Esophagus muscularis mucosa (tissue), 4 donors: Measurements from ENCODE around the gene PTPRD. TPM values are rescaled to one million over a fixed set of nuclear protein-coding genes. Genes with fewer than 3 reads are reported as not detected.

Source experiments
- DNase-seq: peaks from one replicate; pipeline ENCODE4 v3.0.0-alpha.2; 2017; ENCODE audit errors: extremely low spot score
- H3K27ac ChIP-seq, 4 donors: fragments of 200-600 bp; sonication (generic); replicated peaks in 1 of 4; 1 replicate in 3 of 4; 2 replicates in 1 of 4; pipeline ENCODE4 v1.5.1; 2016 to 2019; ENCODE audit warnings: mild to moderate bottlenecking in 1 of 4
- H3K27me3 ChIP-seq, 4 donors: fragments of 200-600 bp; sonication (generic); one replicate each; pipeline versions ENCODE4 v1.5.1 to v1.6.0; 2016 to 2019
- H3K36me3 ChIP-seq, 4 donors: fragments of 200-600 bp; sonication (generic); one replicate each; pipeline ENCODE4 v1.5.1; 2016 to 2019
- H3K4me1 ChIP-seq, 4 donors: fragments of 200-600 bp; sonication (generic); one replicate each; pipeline ENCODE4 v1.5.1; 2016 to 2019
- H3K4me3 ChIP-seq, 4 donors: fragments of 200-600 bp; sonication (generic); 1 replicate in 2 of 4; 2 replicates in 2 of 4; pipeline ENCODE4 v1.5.1; 2016 to 2019; ENCODE audit warnings: mild to moderate bottlenecking in 4 of 4, moderate library complexity in 1 of 4
- H3K9me3 ChIP-seq, 4 donors: fragments of 200-600 bp; sonication (generic); 1 replicate in 3 of 4; 2 replicates in 1 of 4; pipeline ENCODE4 v1.5.1; 2016 to 2019
- CTCF ChIP-seq, 3 experiments: fragments of 200-600 bp in 2 of 3; fragments of 450-650 bp in 1 of 3; sonication (generic) in 2 of 3; IDR thresholded peaks; one replicate each; pipeline ENCODE4 v1.5.1; 2017 to 2019; ENCODE audit warnings: antibody characterized with exemption in 3 of 3, mild to moderate bottlenecking in 2 of 3, moderate library complexity in 1 of 3
- EP300 ChIP-seq: sonication (generic); formaldehyde crosslinking; IDR thresholded peaks from one replicate; pipeline ENCODE4 v1.6.1; 2017; ENCODE audit warnings: antibody characterized with exemption
- POLR2A ChIP-seq: fragments of 450-650 bp; IDR thresholded peaks from one replicate; pipeline ENCODE4 v1.6.1; 2017; ENCODE audit warnings: antibody characterized with exemption, moderate library complexity, mild to moderate bottlenecking, low read depth
- POLR2AphosphoS5 ChIP-seq, 2 donors: sonication (generic); formaldehyde crosslinking; IDR thresholded peaks; one replicate each; pipeline ENCODE4 v1.6.1; 2017; ENCODE audit warnings: antibody characterized with exemption in 2 of 2
- WGBS: methylation state at CpG from one replicate; pipeline ENCODE4 v1.1.5; 2018; 5-methylcytosine and 5-hydroxymethylcytosine counted together
- intact Hi-C: fragments of 100-400 bp; cut with DNase I; formaldehyde crosslinking; loops from one replicate; pipeline ENCODE4 v1.15.1; 2023
- total RNA-seq, 4 donors: library from RNA; depleted of rRNA; stranded (reverse); fragments of >200 nt; gene quantifications; one replicate each; pipeline versions ENCODE4 v1.1.0 to v1.2.1, GENCODE V29; 2016

The PTPRD gene
- total RNA-seq, 4 donors from 2014 or later: 4.1 to 6.6 (median 5.0) TPM

- no peak for DNase-seq
- Histone ChIP-seq H3K36me3 (no peaks in the 10 kb centered on the region), H3K27me3 (no peaks in the 10 kb centered on the region), H3K4me1 (no peaks in the 10 kb centered on the region), H3K9me3 (no peaks in the 10 kb centered on the region), H3K4me3 (no peak overlapping the region), H3K27ac (no peak overlapping the region)
- TF ChIP-seq EP300 (no peak), CTCF (IDR thresholded peaks at IDR 0.05) (peak in 1 of 3 experiments; percentile 12)
- intact Hi-C loops: no loop called here
- 75% methylated on average over 6 of the region's 6 CpGs for WGBS
Observed at GRCh38 chr9:8486095-8486494, 2126.7 kb downstream of the PTPRD start.

GRCh38 chr9:8484597-8485191 is 2128.1 kb downstream of the PTPRD start:
- 80% methylated on average over 3 of the region's 3 CpGs for WGBS
- H3K4me3 ChIP-seq: no peak overlapping the region
- intact Hi-C loops: no loop called here

GRCh38 chr9:8477450-8477849 is 2135.4 kb downstream of the PTPRD start:
- Histone ChIP-seq H3K36me3 (no peaks in the 10 kb centered on the region), H3K9me3 (no peaks in the 10 kb centered on the region), H3K27me3 (no peaks in the 10 kb centered on the region), H3K4me3 (no peak overlapping the region), H3K4me1 (no peaks in the 10 kb centered on the region), H3K27ac (no peak overlapping the region)
- TF ChIP-seq CTCF (IDR thresholded peaks at IDR 0.05) (no peak), POLR2A (no peak), POLR2AphosphoS5 (IDR thresholded peaks at IDR 0.05) (no peak)
- 94% methylated on average over 3 of the region's 3 CpGs for WGBS
- intact Hi-C loops: no loop called here
- DNase-seq: no peak

More at GRCh38 chr9:8484597-8485191, 2128.1 kb downstream of the PTPRD start:
- Histone ChIP-seq H3K36me3 (no peaks in the 10 kb centered on the region), H3K27ac (no peak overlapping the region), H3K9me3 (no peaks in the 10 kb centered on the region), H3K27me3 (no peaks in the 10 kb centered on the region), H3K4me1 (no peaks in the 10 kb centered on the region)
- TF ChIP-seq CTCF (IDR thresholded peaks at IDR 0.05) (no peak), POLR2AphosphoS5 (IDR thresholded peaks at IDR 0.05) (no peak), POLR2A (no peak), EP300 (no peak)
- no peak for DNase-seq

GRCh38 chr9:8474937-8475336 is 2137.9 kb downstream of the PTPRD start:
- no peaks in the 10 kb centered on the region for H3K9me3 ChIP-seq
- H3K4me1 ChIP-seq: no peaks in the 10 kb centered on the region
- no peak for DNase-seq
- TF ChIP-seq CTCF (IDR thresholded peaks at IDR 0.05) (no peak), POLR2AphosphoS5 (IDR thresholded peaks at IDR 0.05) (no peak), POLR2A (no peak), EP300 (no peak)
- intact Hi-C loops: no loop called here
- no peak overlapping the region for H3K4me3 ChIP-seq
- no peak overlapping the region for H3K27ac ChIP-seq
- WGBS: 95% methylated on average over 1 of the region's 1 CpG
- H3K36me3 ChIP-seq: no peaks in the 10 kb centered on the region
- H3K27me3 ChIP-seq: no peaks in the 10 kb centered on the region
